Left ventricle myocardium inferior (tissue), 1 donor: ENCODE results near the gene RNF169. TPM values are rescaled to one million over a fixed set of nuclear protein-coding genes. Genes with fewer than 3 reads are reported as not detected.

ENCODE experiments used
- DNase-seq: peaks from one replicate; pipeline ENCODE4 v3.0.0-alpha.2; 2020
- H3K27ac ChIP-seq: fragments of 200-600 bp; replicated peaks from 2 replicates; pipeline ENCODE4 v1.8.0; 2021
- H3K27me3 ChIP-seq: fragments of 200-600 bp; 2 replicates; pipeline ENCODE4 v1.8.0; 2021; ENCODE audit warnings: low read depth
- H3K36me3 ChIP-seq: fragments of 200-600 bp; 2 replicates; pipeline ENCODE4 v1.8.0; 2021
- H3K4me1 ChIP-seq: fragments of 200-600 bp; 2 replicates; pipeline ENCODE4 v1.8.0; 2021
- H3K4me3 ChIP-seq: fragments of 200-600 bp; 2 replicates; pipeline ENCODE4 v1.8.0; 2021; ENCODE audit warnings: mild to moderate bottlenecking, moderate library complexity
- H3K9me3 ChIP-seq: fragments of 200-600 bp; replicated peaks from 2 replicates; pipeline ENCODE4 v1.8.0; 2021
- CTCF ChIP-seq: fragments of 200-600 bp; IDR thresholded peaks from 2 replicates; pipeline ENCODE4 v1.8.0; 2021; ENCODE audit warnings: antibody characterized with exemption, mild to moderate bottlenecking, borderline replicate concordance
- intact Hi-C: fragments of 100-400 bp; cut with micrococcal nuclease; formaldehyde crosslinking; loops from one replicate; pipeline ENCODE4 v1.11.0; 2022
- total RNA-seq: library from RNA; stranded (reverse); fragmentation: NEBNext Ultra II Directional; extraction: Animal tissue kit (Norgen Biotek cat#: 25700); gene quantifications from one replicate; pipeline ENCODE4 v1.2.1, GENCODE V29; 2021
- donor health status: DM: no; HTN: yes; CAD: no; lungs with severe emphysema.

RNF169 gene
- total RNA-seq, 1 donor from 2014 or later: 9.6 TPM

GRCh38 chr11:74739546-74740270 is 8.9 kb upstream of the RNF169 start:
- Histone ChIP-seq H3K27me3 (peaks cover 7% of the 10 kb centered on the region), H3K4me1 (no peaks in the 10 kb centered on the region), H3K27ac (no peak overlapping the region), H3K9me3 (no peaks in the 10 kb centered on the region), H3K4me3 (no peak overlapping the region), H3K36me3 (no peaks in the 10 kb centered on the region)
- intact Hi-C loops: no loop called here
- DNase-seq: peak; percentile 33
- TF ChIP-seq CTCF: peak; percentile 93

- intact Hi-C loops: no loop called here
- DNase-seq: no peak
- no peaks in the 10 kb centered on the region for H3K36me3 ChIP-seq
- H3K9me3 ChIP-seq: no peaks in the 10 kb centered on the region
- no peak overlapping the region for H3K27ac ChIP-seq
- no peak overlapping the region for H3K4me3 ChIP-seq
- H3K4me1 ChIP-seq: no peaks in the 10 kb centered on the region
- H3K27me3 ChIP-seq: no peaks in the 10 kb centered on the region
- no peak for TF ChIP-seq CTCF
Measured at GRCh38 chr11:74742070-74742469, 6.6 kb upstream of the RNF169 start.

- TF ChIP-seq CTCF: no peak
- DNase-seq: no peak
- no peaks in the 10 kb centered on the region for H3K9me3 ChIP-seq
- no peak overlapping the region for H3K27ac ChIP-seq
- H3K4me3 ChIP-seq: no peak overlapping the region
- H3K27me3 ChIP-seq: no peaks in the 10 kb centered on the region
- peaks cover 12% of the 10 kb centered on the region for H3K4me1 ChIP-seq
- no peaks in the 10 kb centered on the region for H3K36me3 ChIP-seq
- intact Hi-C loops: no loop called here
Measured at GRCh38 chr11:74743640-74744039, 5.0 kb upstream of the RNF169 start.

GRCh38 chr11:74744277-74744676 is 4.4 kb upstream of the RNF169 start:
- intact Hi-C loops: no loop called here
- Histone ChIP-seq H3K27me3 (no peaks in the 10 kb centered on the region), H3K36me3 (no peaks in the 10 kb centered on the region), H3K27ac (no peak overlapping the region), H3K9me3 (no peaks in the 10 kb centered on the region), H3K4me1 (peaks cover 13% of the 10 kb centered on the region), H3K4me3 (no peak overlapping the region)
- no peak for DNase-seq
- TF ChIP-seq CTCF: no peak

- no peaks in the 10 kb centered on the region for H3K27me3 ChIP-seq
- no peak overlapping the region for H3K27ac ChIP-seq
- H3K4me3 ChIP-seq: no peak overlapping the region
- H3K36me3 ChIP-seq: no peaks in the 10 kb centered on the region
- DNase-seq: no peak
- TF ChIP-seq CTCF: no peak
- H3K4me1 ChIP-seq: peaks cover 34% of the 10 kb centered on the region
- H3K9me3 ChIP-seq: no peaks in the 10 kb centered on the region
- intact Hi-C loops: no loop called here
Measured at GRCh38 chr11:74746868-74747267, 1.8 kb upstream of the RNF169 start.
